Neural cell (in vitro differentiated cells): Measurements from ENCODE around the gene MACO1.

Source experiments
- EP300 ChIP-seq: fragments of 450-650 bp; conservative IDR thresholded peaks from 2 replicates; pipeline ENCODE4 v1.6.1; 2014; ENCODE audit warnings: antibody characterized with exemption, mild to moderate bottlenecking, moderate library complexity; ENCODE audit not compliant: poor library complexity, severe bottlenecking
- TF ChIP-seq, protein P1 (sequence below): IDR thresholded peaks from 2 replicates; pipeline ENCODE4 v1.6.1; 2012; ENCODE audit warnings: borderline replicate concordance

DNA sequence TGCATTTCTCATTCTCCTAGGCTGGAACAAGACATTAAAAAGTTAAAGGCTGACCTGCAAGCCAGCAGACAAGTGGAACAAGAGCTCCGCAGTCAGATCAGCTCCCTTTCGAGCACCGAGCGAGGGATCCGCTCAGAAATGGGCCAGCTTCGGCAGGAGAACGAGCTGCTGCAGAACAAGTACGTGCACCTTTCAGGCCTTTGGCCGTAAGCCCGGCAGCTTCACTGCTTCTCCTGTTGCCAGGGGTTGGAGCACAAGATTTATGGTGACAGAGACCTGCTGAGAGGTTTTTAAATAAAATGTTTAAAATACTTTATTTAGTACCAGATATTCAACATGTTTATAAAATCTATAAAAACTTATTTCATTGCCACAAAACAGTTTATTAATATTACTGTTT is 53.4 kb downstream of the MACO1 start:
- TF ChIP-seq, protein P1, sequence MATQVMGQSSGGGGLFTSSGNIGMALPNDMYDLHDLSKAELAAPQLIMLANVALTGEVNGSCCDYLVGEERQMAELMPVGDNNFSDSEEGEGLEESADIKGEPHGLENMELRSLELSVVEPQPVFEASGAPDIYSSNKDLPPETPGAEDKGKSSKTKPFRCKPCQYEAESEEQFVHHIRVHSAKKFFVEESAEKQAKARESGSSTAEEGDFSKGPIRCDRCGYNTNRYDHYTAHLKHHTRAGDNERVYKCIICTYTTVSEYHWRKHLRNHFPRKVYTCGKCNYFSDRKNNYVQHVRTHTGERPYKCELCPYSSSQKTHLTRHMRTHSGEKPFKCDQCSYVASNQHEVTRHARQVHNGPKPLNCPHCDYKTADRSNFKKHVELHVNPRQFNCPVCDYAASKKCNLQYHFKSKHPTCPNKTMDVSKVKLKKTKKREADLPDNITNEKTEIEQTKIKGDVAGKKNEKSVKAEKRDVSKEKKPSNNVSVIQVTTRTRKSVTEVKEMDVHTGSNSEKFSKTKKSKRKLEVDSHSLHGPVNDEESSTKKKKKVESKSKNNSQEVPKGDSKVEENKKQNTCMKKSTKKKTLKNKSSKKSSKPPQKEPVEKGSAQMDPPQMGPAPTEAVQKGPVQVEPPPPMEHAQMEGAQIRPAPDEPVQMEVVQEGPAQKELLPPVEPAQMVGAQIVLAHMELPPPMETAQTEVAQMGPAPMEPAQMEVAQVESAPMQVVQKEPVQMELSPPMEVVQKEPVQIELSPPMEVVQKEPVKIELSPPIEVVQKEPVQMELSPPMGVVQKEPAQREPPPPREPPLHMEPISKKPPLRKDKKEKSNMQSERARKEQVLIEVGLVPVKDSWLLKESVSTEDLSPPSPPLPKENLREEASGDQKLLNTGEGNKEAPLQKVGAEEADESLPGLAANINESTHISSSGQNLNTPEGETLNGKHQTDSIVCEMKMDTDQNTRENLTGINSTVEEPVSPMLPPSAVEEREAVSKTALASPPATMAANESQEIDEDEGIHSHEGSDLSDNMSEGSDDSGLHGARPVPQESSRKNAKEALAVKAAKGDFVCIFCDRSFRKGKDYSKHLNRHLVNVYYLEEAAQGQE: no peak
- TF ChIP-seq EP300: no peak
